Omental fat pad (tissue), 4 donors: Measurements from ENCODE around the gene TRAM2. TPM values are rescaled to one million over a fixed set of nuclear protein-coding genes. Genes with fewer than 3 reads are reported as not detected.

Experiments used
- ATAC-seq: fragments of 150-250 bp; one replicate; pipeline ENCODE4 v1.9.1; 2016; ENCODE audit warnings: mild to moderate bottlenecking, moderate library complexity; ENCODE audit not compliant: low FRiP score
- DNase-seq: peaks from one replicate; pipeline ENCODE4 v3.0.0-alpha.2; 2019; ENCODE audit warnings: low spot score
- total RNA-seq, 4 donors: library from RNA; depleted of rRNA; stranded (reverse); fragments of >200 nt; gene quantifications; one replicate each; pipeline ENCODE4 v1.1.0, GENCODE V29; 2016
- TF ChIP-seq, protein P1 (sequence below), 3 donors: fragments of 450-650 bp; IDR thresholded peaks; one replicate each; pipeline ENCODE4 v1.5.1; 2016 to 2017; ENCODE audit warnings: antibody characterized with exemption in 3 of 3, mild to moderate bottlenecking in 3 of 3, moderate library complexity in 2 of 3

Gene TRAM2
- total RNA-seq, 4 donors from 2014 or later: 17.8 to 29.8 (median 26.3) TPM

DNA sequence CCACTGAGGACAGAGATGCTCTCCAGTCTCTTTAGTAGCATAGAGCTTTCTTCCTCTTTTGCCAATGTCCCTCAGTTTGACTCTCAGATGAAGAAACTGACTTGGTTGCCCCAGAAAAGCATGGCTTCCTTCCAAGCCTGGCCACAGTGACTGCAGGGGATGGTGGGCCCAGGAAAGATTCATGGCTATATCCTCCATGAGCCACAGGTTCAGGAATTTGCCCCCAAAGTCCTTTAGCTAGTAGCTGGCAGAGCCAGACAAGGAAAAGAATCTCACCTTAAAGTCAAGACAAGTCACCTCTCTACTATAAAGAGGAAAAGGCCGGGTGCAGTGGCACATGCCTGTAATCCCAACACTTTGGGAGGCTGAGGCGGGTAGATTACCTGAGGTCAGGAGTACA is 43.4 kb downstream of the TRAM2 start:
- no peak for ATAC-seq
- TF ChIP-seq, protein P1, sequence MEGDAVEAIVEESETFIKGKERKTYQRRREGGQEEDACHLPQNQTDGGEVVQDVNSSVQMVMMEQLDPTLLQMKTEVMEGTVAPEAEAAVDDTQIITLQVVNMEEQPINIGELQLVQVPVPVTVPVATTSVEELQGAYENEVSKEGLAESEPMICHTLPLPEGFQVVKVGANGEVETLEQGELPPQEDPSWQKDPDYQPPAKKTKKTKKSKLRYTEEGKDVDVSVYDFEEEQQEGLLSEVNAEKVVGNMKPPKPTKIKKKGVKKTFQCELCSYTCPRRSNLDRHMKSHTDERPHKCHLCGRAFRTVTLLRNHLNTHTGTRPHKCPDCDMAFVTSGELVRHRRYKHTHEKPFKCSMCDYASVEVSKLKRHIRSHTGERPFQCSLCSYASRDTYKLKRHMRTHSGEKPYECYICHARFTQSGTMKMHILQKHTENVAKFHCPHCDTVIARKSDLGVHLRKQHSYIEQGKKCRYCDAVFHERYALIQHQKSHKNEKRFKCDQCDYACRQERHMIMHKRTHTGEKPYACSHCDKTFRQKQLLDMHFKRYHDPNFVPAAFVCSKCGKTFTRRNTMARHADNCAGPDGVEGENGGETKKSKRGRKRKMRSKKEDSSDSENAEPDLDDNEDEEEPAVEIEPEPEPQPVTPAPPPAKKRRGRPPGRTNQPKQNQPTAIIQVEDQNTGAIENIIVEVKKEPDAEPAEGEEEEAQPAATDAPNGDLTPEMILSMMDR (IDR thresholded peaks at IDR 0.05): no peak
- no peak for DNase-seq

DNA sequence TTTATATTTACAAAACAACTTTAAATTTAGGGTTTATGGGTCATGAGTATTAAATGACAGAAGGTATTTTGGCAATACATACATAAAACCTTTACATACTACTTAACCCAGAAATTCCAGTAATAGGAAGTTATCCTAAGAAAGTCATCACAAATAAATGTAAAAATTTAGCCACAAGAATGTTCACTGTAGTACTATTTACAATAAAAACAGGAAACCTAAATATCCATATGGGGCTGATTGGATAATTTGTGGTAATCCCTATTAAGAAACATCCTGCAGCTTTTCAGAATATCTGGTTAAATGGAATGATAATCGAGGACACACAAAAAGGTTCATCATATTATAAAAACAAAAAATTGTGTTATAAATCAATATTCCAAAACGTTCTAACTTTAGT is 44.4 kb downstream of the TRAM2 start:
- ATAC-seq (no peak), DNase-seq (no peak)
- TF ChIP-seq, protein P1 (IDR thresholded peaks at IDR 0.05): no peak

DNA sequence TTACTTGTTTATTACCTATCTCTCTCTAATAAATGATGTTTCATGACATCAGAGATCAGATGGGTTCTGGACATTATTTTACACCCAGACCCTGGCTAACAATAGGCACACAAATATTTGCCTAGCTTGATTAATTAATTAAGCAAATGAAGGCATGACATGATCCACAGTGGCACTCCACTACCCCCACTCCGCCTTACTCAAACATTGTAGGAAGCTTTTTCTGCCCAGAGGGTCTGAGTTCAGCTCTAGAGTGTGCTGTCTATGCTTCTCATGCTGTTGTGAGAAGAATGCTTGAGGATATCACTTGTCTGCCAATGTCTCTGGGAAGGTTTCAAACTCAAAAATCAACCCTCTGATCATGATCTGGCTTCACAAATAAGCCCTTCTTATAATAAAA is 45.0 kb downstream of the TRAM2 start:
- DNase-seq (no peak), ATAC-seq (no peak)
- TF ChIP-seq, protein P1 (IDR thresholded peaks at IDR 0.05): no peak

DNA sequence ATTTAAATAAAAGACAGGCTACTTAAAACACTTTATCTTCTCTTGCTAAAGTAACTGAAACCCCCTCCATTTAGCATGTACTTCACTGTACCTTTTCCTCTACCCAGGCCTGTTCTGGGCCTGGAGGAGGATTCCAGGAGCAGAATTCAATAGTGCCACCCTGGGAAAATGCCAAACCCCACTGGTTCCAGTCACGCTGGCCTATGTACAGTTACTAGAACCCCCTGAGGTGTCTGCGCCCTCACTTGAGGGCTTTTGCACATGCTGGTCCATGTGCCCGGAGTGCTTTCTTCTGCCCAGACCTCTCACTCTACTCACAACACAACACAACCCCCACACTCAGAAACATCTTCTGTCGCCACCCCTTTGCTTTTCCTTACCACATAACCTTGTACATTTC is 45.5 kb downstream of the TRAM2 start:
- no peak for DNase-seq
- TF ChIP-seq, protein P1 (IDR thresholded peaks at IDR 0.05): no peak
- ATAC-seq: no peak

DNA sequence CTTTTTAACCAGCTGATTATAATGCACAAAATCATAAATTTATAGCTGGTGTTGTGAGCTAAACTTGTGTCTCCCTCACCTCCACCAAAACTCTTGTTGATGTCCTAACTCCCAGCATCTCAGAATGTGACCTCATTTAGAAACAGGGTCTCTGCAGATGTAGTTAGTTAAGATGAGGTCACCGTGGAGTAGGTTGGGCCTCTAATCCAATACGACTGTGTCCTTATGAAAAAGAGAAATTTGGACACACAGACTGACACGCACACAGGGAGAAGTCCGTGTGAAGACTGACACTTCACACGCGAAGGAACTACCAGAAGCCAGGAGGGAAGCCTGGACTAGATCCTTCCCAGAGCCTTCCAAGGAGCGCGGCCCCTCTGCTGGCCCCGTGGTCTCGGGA is 46.5 kb downstream of the TRAM2 start:
- ATAC-seq: no peak
- TF ChIP-seq, protein P1 (IDR thresholded peaks at IDR 0.05): no peak
- no peak for DNase-seq

DNA sequence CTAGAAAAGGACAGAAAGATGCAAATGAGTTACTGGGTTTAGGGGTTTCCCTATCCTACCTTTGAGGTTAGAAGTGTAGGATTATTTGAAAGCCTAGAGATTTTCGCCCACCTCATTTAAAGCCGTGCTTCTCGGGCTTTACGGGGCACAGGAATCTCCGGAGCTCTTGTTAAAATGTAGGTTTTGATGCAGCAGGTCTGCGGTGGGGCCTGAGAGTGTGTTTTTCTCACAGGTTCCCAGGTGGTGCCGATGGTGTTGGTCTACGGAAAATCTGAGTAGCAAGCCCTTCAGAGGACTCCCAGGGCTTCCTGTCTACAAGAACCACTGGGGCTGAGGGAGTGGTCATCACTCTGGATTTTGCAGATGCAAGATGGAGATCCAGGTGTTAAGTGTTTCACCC is 47.5 kb downstream of the TRAM2 start:
- no peak for DNase-seq
- no peak for ATAC-seq
- TF ChIP-seq, protein P1 (IDR thresholded peaks at IDR 0.05): no peak

DNA sequence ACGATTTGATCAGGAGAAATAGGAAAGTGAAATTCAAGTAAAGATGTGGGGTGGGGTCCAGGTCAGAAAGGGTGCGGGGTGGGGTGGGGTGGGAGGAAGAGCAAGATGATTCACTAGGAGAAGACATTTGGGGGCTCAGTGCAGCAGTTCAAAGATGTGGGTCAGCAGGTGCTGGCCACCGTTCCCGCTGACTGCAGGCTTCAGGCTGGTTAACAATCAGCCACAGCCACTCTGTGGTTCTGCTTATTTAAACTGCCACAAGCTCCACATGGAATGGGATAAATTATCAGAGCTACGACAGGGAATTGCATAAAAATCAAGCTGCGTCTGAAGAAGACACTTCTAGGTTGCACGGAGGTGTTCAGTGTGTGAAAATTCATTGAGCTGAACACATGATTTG is 49.4 kb downstream of the TRAM2 start:
- ATAC-seq (no peak), DNase-seq (no peak)
- TF ChIP-seq, protein P1 (IDR thresholded peaks at IDR 0.05): no peak
